ENCODE results near the gene REL.
A peak's percentile ranks its signal among the peaks of the same experiment; 100 is the strongest.
"Not testable (repeated sequence)": the region's sequence is repeated elsewhere in the genome, so short reads cannot be mapped to it uniquely, and the experiment has no call there.

REL gene

DNA sequence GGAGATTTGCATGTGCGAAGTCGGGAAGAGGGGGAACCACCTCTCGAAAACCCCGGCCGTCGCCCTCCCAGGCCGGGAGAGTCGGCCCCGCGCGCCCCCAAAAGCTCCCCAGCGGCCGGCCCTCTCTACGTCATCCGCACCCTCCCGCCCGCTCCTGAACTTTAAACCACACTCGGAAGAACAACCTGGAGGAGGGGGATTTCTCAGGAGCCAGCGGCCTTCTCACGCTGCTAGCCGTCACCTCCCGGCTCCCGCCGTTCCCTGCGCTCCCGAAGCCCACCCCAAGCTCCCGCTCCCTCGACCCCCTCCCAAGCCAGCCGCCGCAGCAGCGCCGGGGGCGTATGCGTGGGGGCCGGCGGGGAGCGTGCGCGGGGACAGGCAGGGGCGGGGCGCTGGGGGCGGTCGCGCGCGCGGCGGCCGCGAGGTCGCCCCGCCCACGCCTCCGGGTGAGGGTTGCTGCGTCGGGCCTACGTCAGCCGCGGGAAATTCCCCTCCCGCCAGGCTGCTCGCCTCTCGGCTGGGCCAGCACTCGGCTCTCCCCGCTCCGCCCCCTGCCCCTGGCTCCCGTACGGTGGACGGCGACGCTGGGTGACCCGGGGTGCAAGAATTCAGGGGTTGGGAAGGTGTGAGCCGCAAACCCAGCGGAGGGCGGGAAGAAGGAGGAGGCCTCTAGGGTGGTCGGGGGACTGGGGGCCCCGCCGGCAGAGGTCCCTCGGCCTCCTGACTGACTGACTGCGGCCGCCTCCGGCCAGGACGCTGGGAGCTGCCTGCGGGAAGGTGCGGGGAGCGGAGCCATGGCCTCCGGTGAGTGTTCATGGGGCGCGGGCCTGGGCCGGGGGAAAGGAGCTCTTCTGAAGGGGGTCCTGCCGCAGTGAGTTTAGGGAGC is at the start of gene REL:
Gene REL, plus strand, starts transcription at position 528 of the 886 bp plus-strand sequence. Its CDS starts 267 bp downstream, at position 795.
- DNase-seq: peak; percentile 55

DNA sequence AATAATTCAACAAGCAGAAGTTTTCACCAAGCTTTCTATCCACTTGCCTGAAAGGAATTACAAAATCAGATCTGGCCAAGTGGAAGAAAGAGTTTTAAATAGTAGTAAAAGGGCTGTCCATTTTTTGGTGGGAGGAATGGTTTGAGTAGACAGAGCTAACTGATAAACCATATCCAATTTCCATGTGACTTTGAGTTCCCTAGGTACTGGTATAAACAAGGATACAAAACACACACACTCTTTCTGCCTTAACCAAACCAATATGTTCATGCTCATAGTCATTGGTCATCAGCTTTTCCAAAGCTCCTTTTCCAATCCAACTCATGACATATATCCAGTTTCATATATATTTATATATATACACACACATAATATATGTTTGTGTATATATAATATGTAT is 49.5 kb upstream of the REL start:
- DNase-seq: no peak

DNA sequence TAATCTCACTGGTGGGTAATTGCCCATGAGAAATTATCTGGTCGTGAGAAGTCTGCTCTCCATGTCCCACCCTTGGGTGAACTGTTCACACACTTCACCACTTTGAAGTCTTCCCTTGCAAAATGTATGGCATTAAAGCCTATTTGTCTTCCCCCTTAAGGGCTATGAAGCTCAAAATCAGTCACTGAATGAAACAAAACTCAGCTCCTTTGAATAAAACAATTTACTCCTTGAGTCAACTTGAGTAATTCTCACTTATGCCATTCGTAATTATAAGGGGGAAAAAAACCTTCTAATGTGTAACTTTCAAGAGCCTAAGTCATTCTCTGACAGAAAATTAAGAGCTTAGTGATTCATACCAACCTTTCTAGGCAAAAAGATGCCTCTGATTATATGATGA is 48.8 kb upstream of the REL start:
- DNase-seq: no peak

DNA sequence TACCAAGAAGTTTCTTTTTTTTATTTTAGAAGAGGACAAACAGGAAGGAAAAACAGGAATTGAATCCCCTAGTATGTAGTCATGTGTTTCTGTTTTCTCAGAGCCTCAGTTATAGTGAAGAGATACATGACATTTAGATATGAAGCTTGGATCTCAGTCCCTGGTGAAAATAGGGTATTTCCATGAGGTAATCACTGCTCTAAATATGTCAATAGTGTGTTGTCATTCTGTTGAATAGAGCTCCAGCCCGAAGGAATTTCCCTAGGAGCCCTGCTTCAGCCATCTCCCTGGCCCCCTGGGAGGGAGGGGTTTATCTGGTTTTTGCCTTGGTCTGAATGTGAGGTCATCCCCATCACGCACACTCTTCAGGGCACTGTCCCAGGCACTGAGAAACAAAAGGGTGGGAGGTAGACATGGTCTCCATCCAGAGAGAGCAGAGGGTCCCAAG is 47.1 kb upstream of the REL start:
- DNase-seq: no peak

- DNase-seq: no peak
These were observed 44.9 kb upstream of the REL start for GRCh38 chr2:60836491-60836890.

- DNase-seq: no peak
These were observed 44.3 kb upstream of the REL start for GRCh38 chr2:60837123-60837522.

GRCh38 chr2:60838481-60838880 is 42.9 kb upstream of the REL start:
- DNase-seq: no peak

GRCh38 chr2:60839126-60839813 is 42.1 kb upstream of the REL start:
- no peak for DNase-seq

GRCh38 chr2:60840880-60841279 is 40.5 kb upstream of the REL start:
- DNase-seq: no peak

DNA sequence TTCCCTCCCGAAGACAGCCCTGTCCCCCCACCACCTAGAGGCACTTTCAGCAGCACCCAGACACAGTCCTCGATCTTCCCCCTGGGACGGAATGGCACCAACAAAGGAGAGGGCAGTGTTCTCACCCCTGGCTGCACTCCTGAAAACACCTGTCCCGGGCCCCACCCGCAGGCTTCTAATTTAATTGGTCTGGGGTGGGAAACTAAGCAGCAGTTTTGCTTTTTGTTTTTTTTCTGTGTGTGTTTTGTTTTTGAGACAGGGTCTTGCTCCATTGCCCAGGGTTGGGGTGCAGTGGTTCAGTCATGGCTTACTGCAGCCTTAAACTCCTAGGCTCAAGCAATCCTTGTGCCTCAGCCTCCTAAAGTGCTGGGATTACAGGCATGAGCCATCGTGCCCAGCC is 38.4 kb upstream of the REL start:
- no peak for DNase-seq

GRCh38 chr2:60844105-60844504 is 37.3 kb upstream of the REL start:
- DNase-seq: no peak

GRCh38 chr2:60847854-60848253 is 33.5 kb upstream of the REL start:
- no peak for DNase-seq

- DNase-seq: no peak
These were observed 32.2 kb upstream of the REL start for GRCh38 chr2:60849187-60849586.

DNA sequence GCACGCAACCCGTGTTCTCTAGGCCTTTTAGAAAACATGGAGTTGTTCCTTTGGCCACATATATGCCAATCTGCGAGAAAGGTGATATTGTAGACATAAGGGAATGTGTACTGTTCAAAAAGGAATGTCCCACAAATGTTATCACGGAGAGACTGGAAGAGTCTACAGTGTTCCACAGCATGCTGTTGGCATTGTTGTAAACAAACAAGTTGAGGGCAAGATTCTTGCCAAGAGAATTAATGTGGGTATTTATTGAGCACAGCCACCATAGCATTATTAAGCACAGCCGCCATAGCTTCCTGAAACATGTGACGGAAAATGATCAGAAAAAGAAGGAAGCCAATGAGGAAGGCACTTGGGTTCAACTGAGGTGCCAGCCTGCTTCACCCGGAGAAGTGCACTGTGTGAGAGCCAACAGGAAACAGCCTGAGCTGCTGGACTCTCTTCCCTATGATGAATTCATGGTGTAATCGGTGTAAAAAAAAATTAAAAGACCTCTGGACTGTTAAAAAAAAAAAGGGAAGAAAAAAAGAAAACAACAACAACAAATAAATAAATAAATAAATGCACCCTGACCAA is 29.0 kb upstream of the REL start:
- no peak for DNase-seq

- no peak for DNase-seq
These were observed 27.8 kb upstream of the REL start for GRCh38 chr2:60853531-60853930.

GRCh38 chr2:60855989-60856669 is 25.2 kb upstream of the REL start:
- no peak for DNase-seq

GRCh38 chr2:60857056-60857455 is 24.3 kb upstream of the REL start:
- DNase-seq: no peak

- DNase-seq: no peak
These were observed 22.5 kb upstream of the REL start for GRCh38 chr2:60858897-60859311.

- no peak for DNase-seq
These were observed 19.6 kb upstream of the REL start for GRCh38 chr2:60861736-60862135.

DNA sequence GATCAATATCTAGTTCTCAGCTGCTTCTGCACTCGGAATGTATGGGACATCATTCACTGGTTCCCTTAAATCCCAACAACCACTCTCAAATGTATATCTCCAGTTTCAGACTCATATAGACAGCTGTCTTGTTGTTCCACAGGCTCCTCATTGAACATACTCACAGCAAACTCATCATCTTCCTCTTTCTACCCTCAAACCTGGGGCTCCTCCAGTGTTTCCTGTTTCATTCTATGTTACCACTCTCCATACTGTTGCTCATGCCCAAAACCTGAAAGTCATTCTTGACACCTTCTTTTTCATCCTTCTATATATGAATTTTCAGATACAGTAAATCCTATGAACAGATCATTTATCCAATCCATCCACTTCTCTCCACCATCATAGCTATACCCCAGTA is 18.7 kb upstream of the REL start:
- no peak for DNase-seq

DNA sequence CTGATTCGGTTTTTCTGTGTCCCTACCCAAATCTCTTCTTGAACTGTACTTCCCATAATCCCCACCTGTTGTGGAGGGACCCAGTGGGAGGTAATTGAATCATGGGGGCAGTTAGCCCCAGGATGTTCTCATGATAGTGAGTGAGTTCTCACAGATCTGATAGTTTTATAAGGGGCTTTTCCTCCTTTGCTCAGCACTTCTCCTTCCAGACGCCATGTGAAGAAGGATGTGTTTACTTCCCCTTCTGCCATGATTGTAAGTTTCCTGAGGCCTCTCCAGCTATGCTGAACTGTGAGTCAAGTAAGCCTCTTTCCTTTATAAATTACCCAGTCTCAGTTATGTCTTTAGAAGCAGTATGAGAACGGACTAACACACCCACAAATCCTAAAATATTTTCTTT is 16.0 kb upstream of the REL start:
- not testable (repeated sequence) for DNase-seq

DNA sequence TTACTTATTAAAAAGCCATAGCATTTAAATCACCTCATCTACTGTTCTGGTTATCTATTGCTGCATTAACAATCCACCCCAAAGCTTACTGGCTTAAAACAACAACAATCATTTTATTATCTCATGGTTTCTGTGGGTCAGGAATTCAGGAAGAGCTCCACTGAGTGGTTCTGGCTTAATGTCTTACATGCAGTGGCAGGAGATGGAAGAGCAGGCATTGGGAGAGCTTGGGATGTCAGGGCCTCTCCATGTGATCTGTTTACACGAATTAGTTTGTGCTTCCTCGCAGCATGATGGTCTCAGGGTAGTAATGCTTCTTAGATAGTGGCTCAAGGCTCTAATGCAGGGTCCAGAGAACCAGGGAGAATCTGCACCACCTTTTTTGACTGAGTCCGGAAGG is 14.4 kb upstream of the REL start:
- DNase-seq: no peak

- DNase-seq: no peak
These were observed 13.5 kb upstream of the REL start for GRCh38 chr2:60867848-60868247.
